Muscle of leg (tissue), 11 donors: Measurements from ENCODE around the gene LPP. TPM values are rescaled to one million over a fixed set of nuclear protein-coding genes. Genes with fewer than 3 reads are reported as not detected.

Source experiments
- DNase-seq: peaks from one replicate; pipeline ENCODE4 v3.0.0; 2013
- H3K27ac ChIP-seq: one replicate; pipeline ENCODE4 v1.5.1; 2013; ENCODE audit warnings: mild to moderate bottlenecking, low read length, control low read depth
- H3K27me3 ChIP-seq: one replicate; pipeline ENCODE4 v1.6.1; 2013; ENCODE audit warnings: low read length; ENCODE audit not compliant: control insufficient read depth, insufficient read depth
- H3K36me3 ChIP-seq: one replicate; pipeline ENCODE4 v1.6.1; 2013; ENCODE audit warnings: low read length; ENCODE audit not compliant: control insufficient read depth, insufficient read depth
- H3K4me1 ChIP-seq: one replicate; pipeline ENCODE4 v1.6.1; 2013; ENCODE audit warnings: low read length; ENCODE audit not compliant: control insufficient read depth, insufficient read depth
- H3K4me3 ChIP-seq: one replicate; pipeline ENCODE4 v1.5.1; 2013; ENCODE audit warnings: low read length, control low read depth
- H3K9me3 ChIP-seq: replicated peaks from 2 replicates; pipeline ENCODE4 v1.6.1; 2013; ENCODE audit warnings: low read depth, low read length; ENCODE audit not compliant: control insufficient read depth
- WGBS: methylation state at CpG from one replicate; pipeline ENCODE4 v1.1.5; 2013; ENCODE audit warnings: missing lambda C conversion rate; ENCODE audit not compliant: insufficient coverage; 5-methylcytosine and 5-hydroxymethylcytosine counted together
- polyA plus RNA-seq, 8 donors: library from polyadenylated mRNA; unstranded; fragments of 120-200 nt; gene quantifications; one replicate each; pipeline versions ENCODE4 v1.2.1 to v1.2.3, GENCODE V29; 2013; ENCODE audit warnings: inconsistent platforms in 1 of 8, low replicate concordance in 1 of 8; ENCODE audit not compliant: insufficient read length in 8 of 8, insufficient read depth in 1 of 8
- total RNA-seq: library from RNA; stranded (reverse); fragments of 120-200 nt; gene quantifications from one replicate; pipeline ENCODE4 v1.2.4, GENCODE V29; 2013

The LPP gene
- total and polyA plus RNA-seq, 9 donors, result 8.9 to 24.3 (median 13.5) TPM

- Histone ChIP-seq H3K27ac (no peak overlapping the region), H3K4me3 (no peak overlapping the region), H3K36me3 (no peaks in the 10 kb centered on the region), H3K27me3 (no peaks in the 10 kb centered on the region), H3K4me1 (no peaks in the 10 kb centered on the region), H3K9me3 (no peaks in the 10 kb centered on the region)
- no peak for DNase-seq
- WGBS, result no CpG with 5 or more reads among the region's 4 CpGs
Measured at GRCh38 chr3:188721312-188721711, 567.4 kb downstream of the LPP start.

DNA sequence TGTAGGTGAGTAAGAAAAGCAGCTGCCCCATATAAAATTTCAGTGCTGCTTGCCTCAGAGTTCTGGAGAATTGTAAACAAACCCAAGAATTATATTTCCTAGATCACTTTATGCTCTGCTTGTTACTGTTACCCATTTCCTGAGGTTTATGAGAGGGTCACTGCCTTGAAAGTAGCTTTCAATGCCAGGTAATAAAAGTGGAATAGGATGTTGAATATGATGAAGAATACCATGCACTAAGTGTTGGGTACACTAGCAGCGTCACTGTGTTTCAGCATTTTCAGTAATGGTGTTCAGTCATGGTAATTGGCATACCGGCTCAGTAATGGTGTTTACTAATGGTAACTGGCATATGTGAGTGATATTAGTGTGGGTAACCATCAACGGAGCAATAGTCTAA, 568.0 kb downstream of the LPP start:
- no peak for DNase-seq
- Histone ChIP-seq H3K9me3 (no peaks in the 10 kb centered on the region), H3K36me3 (no peaks in the 10 kb centered on the region), H3K4me1 (no peaks in the 10 kb centered on the region), H3K27me3 (no peaks in the 10 kb centered on the region), H3K27ac (no peak overlapping the region), H3K4me3 (no peak overlapping the region)
- 57% methylated on average over 3 of the region's 3 CpGs for WGBS

GRCh38 chr3:188722963-188723362, 569.0 kb downstream of the LPP start:
- no CpG with 5 or more reads among the region's 3 CpGs for WGBS
- DNase-seq, result no peak
- no peak overlapping the region for H3K4me3 ChIP-seq

DNA sequence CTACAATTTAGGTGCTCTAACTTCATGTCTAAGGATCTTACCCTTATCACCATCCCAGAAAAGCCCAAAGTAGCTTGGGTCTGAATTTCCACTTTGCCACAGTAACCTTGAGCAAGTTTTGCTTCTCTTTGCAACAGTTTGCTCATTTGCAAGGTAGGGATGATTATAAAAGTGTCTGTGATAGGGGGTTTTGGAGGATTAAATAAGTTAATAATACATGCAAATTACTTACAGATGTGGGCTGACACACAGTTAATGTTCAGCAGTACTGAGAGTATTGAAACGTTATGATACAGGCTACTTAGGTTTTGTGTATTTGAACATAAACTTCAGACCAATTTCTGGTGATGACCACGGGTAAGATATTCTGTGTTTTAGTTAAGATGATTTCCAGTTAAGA, 573.1 kb downstream of the LPP start:
- WGBS, result no CpG with 5 or more reads among the region's 2 CpGs
- no peaks in the 10 kb centered on the region for H3K4me1 ChIP-seq
- H3K36me3 ChIP-seq, result no peaks in the 10 kb centered on the region
- H3K9me3 ChIP-seq, result no peaks in the 10 kb centered on the region
- DNase-seq, result no peak
- H3K4me3 ChIP-seq, result no peak overlapping the region
- H3K27me3 ChIP-seq, result no peaks in the 10 kb centered on the region
- H3K27ac ChIP-seq, result no peak overlapping the region

More at GRCh38 chr3:188722963-188723362, 569.0 kb downstream of the LPP start:
- Histone ChIP-seq H3K27me3 (no peaks in the 10 kb centered on the region), H3K27ac (no peak overlapping the region), H3K36me3 (no peaks in the 10 kb centered on the region), H3K4me1 (no peaks in the 10 kb centered on the region), H3K9me3 (no peaks in the 10 kb centered on the region)

DNA sequence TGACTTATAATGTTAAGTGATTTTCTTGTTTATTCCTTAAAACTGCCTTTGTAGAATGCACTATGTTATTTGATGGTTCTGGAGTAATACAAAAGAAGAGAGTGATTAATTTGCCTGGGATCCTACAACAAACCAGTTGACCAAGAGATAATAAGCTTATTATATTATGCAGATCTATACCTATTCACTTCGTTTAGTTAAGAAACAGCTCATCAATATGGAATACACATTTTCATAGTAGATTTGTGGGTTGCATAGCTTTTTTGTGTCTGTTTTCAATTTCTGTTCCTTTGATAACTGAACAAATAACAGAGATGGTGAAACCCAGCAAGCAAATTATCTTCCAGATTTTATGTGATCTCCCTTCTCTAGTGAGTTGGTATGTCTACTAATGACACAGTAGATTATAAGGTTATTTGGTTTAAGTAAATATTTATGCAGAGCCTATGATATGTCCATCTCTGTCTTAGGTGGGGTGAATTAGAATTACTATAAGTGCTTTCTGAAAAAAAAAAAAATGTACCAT, 574.5 kb downstream of the LPP start:
- Histone ChIP-seq H3K4me3 (no peak overlapping the region), H3K27ac (no peak overlapping the region), H3K27me3 (no peaks in the 10 kb centered on the region), H3K36me3 (no peaks in the 10 kb centered on the region), H3K9me3 (no peaks in the 10 kb centered on the region), H3K4me1 (no peaks in the 10 kb centered on the region)
- DNase-seq, result no peak
- no CpG with 5 or more reads among the region's 1 CpG for WGBS

GRCh38 chr3:188729422-188729821, 575.5 kb downstream of the LPP start:
- Histone ChIP-seq H3K27me3 (no peaks in the 10 kb centered on the region), H3K36me3 (no peaks in the 10 kb centered on the region), H3K4me1 (no peaks in the 10 kb centered on the region), H3K4me3 (no peak overlapping the region), H3K9me3 (no peaks in the 10 kb centered on the region), H3K27ac (no peak overlapping the region)
- WGBS, result no CpG with 5 or more reads among the region's 1 CpG
- DNase-seq, result no peak

GRCh38 chr3:188734395-188734794, 580.4 kb downstream of the LPP start:
- peaks cover 4% of the 10 kb centered on the region for H3K4me1 ChIP-seq
- WGBS, result 50% methylated on average over 1 of the region's 1 CpG
- H3K9me3 ChIP-seq, result no peaks in the 10 kb centered on the region
- H3K4me3 ChIP-seq, result no peak overlapping the region
- no peaks in the 10 kb centered on the region for H3K27me3 ChIP-seq
- peak; percentile 80 for DNase-seq
- peak overlapping the region; percentile 1 for H3K27ac ChIP-seq
- H3K36me3 ChIP-seq, result no peaks in the 10 kb centered on the region

DNA sequence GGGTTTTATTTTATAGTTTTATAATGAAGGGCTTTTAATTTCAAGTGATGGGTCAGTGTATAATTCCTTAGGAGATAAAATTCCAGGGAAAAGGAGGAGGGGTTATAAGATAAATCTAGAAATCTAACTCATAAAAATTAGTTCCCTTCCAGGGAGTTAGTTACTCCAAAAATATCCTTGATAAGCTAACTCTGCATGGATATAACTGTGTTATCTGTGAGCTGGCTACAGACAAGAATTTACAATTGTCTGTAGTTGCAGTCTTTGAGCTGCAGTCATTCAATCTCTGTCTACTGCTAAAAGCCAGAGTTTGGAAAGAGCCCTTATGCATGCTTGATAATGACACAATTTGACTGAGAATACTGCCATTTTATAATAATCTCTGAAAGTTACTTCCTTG, 585.6 kb downstream of the LPP start:
- Histone ChIP-seq H3K27me3 (no peaks in the 10 kb centered on the region), H3K9me3 (no peaks in the 10 kb centered on the region), H3K4me3 (no peak overlapping the region), H3K36me3 (no peaks in the 10 kb centered on the region), H3K27ac (no peak overlapping the region), H3K4me1 (peaks cover 3% of the 10 kb centered on the region)
- no peak for DNase-seq

DNA sequence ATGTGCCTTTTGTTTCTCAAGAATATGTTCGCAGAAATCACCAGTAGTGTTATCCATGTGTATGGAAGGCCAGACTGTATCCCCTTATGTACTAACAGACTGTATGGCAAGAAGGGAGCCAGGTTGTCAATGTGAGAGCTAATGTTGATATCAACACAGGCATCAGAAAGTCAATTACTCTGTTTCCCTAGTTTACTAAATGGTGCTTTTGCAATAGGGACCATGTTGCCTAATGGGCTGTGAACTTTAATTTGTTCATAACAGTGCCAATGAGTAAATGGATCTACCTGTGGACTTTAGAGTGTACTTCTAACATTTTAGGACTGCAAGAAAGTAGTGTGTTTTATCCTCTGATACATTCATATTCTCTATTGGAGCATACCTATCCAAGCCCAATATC, 586.1 kb downstream of the LPP start:
- DNase-seq, result no peak
- Histone ChIP-seq H3K27me3 (no peaks in the 10 kb centered on the region), H3K4me3 (no peak overlapping the region), H3K27ac (no peak overlapping the region), H3K9me3 (no peaks in the 10 kb centered on the region), H3K4me1 (no peaks in the 10 kb centered on the region), H3K36me3 (no peaks in the 10 kb centered on the region)
- no CpG with 5 or more reads among the region's 1 CpG for WGBS

GRCh38 chr3:188742755-188743550, 589.0 kb downstream of the LPP start:
- H3K36me3 ChIP-seq, result no peaks in the 10 kb centered on the region
- H3K27ac ChIP-seq, result peak overlapping the region; percentile 36
- H3K4me3 ChIP-seq, result no peak overlapping the region
- no peaks in the 10 kb centered on the region for H3K9me3 ChIP-seq
- no peaks in the 10 kb centered on the region for H3K27me3 ChIP-seq
- H3K4me1 ChIP-seq, result peaks cover 3% of the 10 kb centered on the region
- peak; percentile 58 for DNase-seq
- WGBS, result 68% methylated on average over 3 of the region's 4 CpGs
